ENCODE measurements around the gene ARL8B. TPM values are rescaled to one million over a fixed set of nuclear protein-coding genes. Genes with fewer than 3 reads are reported as not detected.
"Not testable (repeated sequence)": the region's sequence is repeated elsewhere in the genome, so short reads cannot be mapped to it uniquely, and the experiment has no call there.

The ARL8B gene
- total RNA-seq, 2 donors from 2014 or later, result 40.8 to 51.4 TPM

DNA sequence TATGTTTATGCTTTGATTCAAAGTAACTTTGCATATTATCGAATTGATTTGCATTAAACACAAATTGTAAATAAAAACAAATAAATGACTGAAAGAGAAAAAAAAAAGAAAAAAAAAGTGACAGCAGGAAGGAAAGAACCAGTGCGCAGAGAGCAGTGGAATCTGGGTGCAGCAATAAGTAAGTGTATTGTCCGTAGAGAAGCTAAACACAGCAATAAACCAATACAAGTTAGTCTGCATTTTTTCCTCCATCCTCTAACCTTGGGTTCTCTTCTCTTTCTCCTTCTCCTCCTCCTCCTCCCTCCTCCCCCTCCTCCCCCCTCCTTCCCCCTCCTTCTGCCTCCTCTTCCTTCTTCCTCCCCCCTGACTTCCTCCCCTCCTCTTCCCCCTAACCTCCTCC, 18.3 kb upstream of the ARL8B start:
- H3K9me3 ChIP-seq, result no peaks in the 10 kb centered on the region
- H3K27ac ChIP-seq, result no peak overlapping the region
- TF ChIP-seq CTCF (IDR thresholded peaks at IDR 0.05), result no peak
- no peak for DNase-seq
- no peak overlapping the region for H3K9ac ChIP-seq (ENCODE audit: low read depth in 2 of 2, low read length in 2 of 2)
- no peak overlapping the region for H3K4me3 ChIP-seq
- intact Hi-C loops (cut with DNase I), result no loop called here
- no peaks in the 10 kb centered on the region for H3K27me3 ChIP-seq
- no peaks in the 10 kb centered on the region for H3K4me1 ChIP-seq
- no peaks in the 10 kb centered on the region for H3K36me3 ChIP-seq

DNA sequence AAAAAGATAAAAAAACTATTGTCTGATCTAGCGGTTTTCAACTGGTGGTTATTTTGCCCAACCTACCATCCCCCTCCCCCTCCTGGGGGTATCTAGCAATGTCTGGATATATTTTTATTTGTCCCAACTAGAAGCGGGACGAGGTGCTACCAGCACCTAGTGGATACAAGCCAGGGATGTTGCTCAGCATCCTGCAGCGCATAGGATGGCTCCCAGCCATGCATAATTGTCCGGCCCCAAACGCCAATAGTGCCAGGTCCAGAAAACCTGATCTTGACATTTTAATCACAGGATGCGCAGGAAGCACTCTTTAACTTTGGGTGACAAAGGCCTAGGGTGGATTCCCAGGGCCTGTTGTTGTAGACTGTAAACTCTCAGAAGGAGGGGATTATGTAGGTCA, 17.0 kb upstream of the ARL8B start:
- Histone ChIP-seq H3K27ac (no peak overlapping the region), H3K27me3 (no peaks in the 10 kb centered on the region), H3K9ac (ENCODE audit: low read depth in 2 of 2, low read length in 2 of 2) (no peak overlapping the region), H3K9me3 (no peaks in the 10 kb centered on the region), H3K4me3 (no peak overlapping the region), H3K4me1 (no peaks in the 10 kb centered on the region), H3K36me3 (no peaks in the 10 kb centered on the region)
- no peak for TF ChIP-seq CTCF (IDR thresholded peaks at IDR 0.05)
- no peak for DNase-seq
- intact Hi-C loops (cut with DNase I), result no loop called here

DNA sequence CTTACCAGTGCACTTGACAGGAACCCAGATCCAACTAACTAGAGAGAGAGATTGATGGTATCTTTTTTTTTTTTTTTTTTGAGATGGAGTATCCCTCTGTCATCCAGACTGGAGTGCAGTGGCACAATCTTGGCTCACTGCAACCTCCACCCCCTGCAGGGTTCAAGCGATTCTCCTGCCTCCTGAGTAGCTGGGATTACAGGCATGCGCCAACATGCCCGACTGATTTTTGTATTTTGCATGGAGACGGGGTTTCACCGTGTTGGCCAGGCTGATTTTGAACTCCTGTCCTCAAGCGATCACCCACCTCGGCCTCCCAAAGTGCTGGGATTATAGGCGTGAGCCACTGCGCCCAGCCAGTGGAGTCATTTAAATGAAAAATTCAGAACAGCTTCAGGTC, 15.7 kb upstream of the ARL8B start:
- H3K9ac ChIP-seq (ENCODE audit: low read depth in 2 of 2, low read length in 2 of 2); H3K27ac ChIP-seq; H3K27me3 ChIP-seq; H3K36me3 ChIP-seq; H3K4me1 ChIP-seq; DNase-seq; H3K4me3 ChIP-seq; intact Hi-C loops (cut with DNase I); H3K9me3 ChIP-seq: not testable (repeated sequence)

GRCh38 chr3:5106933-5107334, 15.2 kb upstream of the ARL8B start:
- intact Hi-C loops (cut with DNase I); H3K36me3 ChIP-seq; H3K9me3 ChIP-seq; H3K4me3 ChIP-seq; H3K4me1 ChIP-seq; H3K9ac ChIP-seq (ENCODE audit: low read depth in 2 of 2, low read length in 2 of 2); H3K27ac ChIP-seq; H3K27me3 ChIP-seq; DNase-seq: not testable (repeated sequence)

- no peaks in the 10 kb centered on the region for H3K4me1 ChIP-seq
- no peak overlapping the region for H3K9ac ChIP-seq (ENCODE audit: low read depth in 2 of 2, low read length in 2 of 2)
- no peak for TF ChIP-seq CTCF (IDR thresholded peaks at IDR 0.05)
- H3K27me3 ChIP-seq, result no peaks in the 10 kb centered on the region
- H3K36me3 ChIP-seq, result no peaks in the 10 kb centered on the region
- no peak for DNase-seq
- no peaks in the 10 kb centered on the region for H3K9me3 ChIP-seq
- H3K27ac ChIP-seq, result no peak overlapping the region
- no peak overlapping the region for H3K4me3 ChIP-seq
- intact Hi-C loops (cut with DNase I), result no loop called here
Measured at GRCh38 chr3:5110337-5110736, 11.8 kb upstream of the ARL8B start.

GRCh38 chr3:5112043-5112442, 10.0 kb upstream of the ARL8B start:
- Histone ChIP-seq H3K36me3 (no peaks in the 10 kb centered on the region), H3K9me3 (no peaks in the 10 kb centered on the region), H3K27ac (no peak overlapping the region), H3K9ac (ENCODE audit: low read depth in 2 of 2, low read length in 2 of 2) (no peak overlapping the region), H3K4me3 (no peak overlapping the region), H3K4me1 (no peaks in the 10 kb centered on the region), H3K27me3 (no peaks in the 10 kb centered on the region)
- DNase-seq, result no peak
- intact Hi-C loops (cut with DNase I), result no loop called here
- no peak for TF ChIP-seq CTCF (IDR thresholded peaks at IDR 0.05)

GRCh38 chr3:5113726-5114125, 8.4 kb upstream of the ARL8B start:
- H3K9me3 ChIP-seq; DNase-seq; H3K27me3 ChIP-seq; H3K9ac ChIP-seq (ENCODE audit: low read depth in 2 of 2, low read length in 2 of 2); H3K36me3 ChIP-seq; H3K4me1 ChIP-seq; H3K27ac ChIP-seq; intact Hi-C loops (cut with DNase I); H3K4me3 ChIP-seq: not testable (repeated sequence)
